IPS DF 4.7 (cell line): ENCODE results near the gene BCL11B.

Experiments
- DNase-seq: peaks from one replicate; pipeline ENCODE4 v3.0.0-alpha.2; 2013; ENCODE audit warnings: low spot score; ENCODE audit errors: extremely low read depth

Gene BCL11B

GRCh38 chr14:99271951-99272631 lies at the start of gene BCL11B:
Gene BCL11B (minus strand): TSS chr14:99272197. CDS start chr14:99271218, 979 bp downstream.
- no peak for DNase-seq

GRCh38 chr14:99321236-99321925 lies 49.4 kb upstream of the BCL11B start:
- no peak for DNase-seq

- DNase-seq, result no peak
Measured at GRCh38 chr14:99320621-99321235, 48.7 kb upstream of the BCL11B start.

- no peak for DNase-seq
Measured at GRCh38 chr14:99320105-99320572, 48.1 kb upstream of the BCL11B start.

- no peak for DNase-seq
Measured at GRCh38 chr14:99318959-99319295, 46.9 kb upstream of the BCL11B start.

DNA sequence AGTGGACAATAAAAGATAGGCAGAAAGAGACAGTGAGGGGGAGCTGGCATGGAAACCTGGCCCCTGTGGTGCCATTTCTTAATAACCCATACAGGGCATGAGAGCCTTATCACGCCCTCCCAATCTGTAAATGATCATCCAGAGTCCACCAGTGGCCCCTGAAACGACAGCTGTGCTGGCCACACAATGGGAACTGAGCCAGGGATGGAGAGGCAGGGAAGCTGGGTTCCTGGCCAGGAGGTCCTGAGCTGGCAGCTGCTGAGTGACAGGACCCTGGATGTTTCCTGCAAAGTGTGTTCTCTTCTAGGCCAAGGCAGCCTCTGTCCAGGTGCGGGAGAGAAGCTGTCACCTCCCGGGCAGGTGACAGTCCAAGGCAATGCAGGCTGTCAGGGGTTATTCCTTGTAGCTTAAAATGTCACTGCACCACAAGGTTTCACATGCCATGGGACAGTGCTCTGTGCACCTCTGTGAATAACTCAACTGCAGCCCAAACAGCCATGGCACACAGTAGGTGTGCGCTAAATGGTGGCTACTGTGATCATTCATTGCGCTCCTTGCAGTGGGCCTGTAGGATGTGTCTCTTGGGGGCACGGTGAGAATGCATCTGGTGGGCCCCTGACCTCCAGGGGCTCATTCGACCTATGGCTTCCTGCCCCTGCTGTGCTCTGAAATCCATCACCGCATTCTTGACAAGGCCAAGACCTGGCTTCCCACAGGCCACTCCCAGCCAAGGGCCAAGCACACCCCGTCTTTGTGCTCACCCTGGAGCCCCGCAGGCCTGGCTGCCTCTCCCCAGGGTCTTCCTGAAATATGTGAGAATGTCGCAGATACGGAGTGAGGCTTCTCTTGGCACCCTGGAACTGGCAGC lies 46.3 kb upstream of the BCL11B start:
- DNase-seq, result no peak

DNA sequence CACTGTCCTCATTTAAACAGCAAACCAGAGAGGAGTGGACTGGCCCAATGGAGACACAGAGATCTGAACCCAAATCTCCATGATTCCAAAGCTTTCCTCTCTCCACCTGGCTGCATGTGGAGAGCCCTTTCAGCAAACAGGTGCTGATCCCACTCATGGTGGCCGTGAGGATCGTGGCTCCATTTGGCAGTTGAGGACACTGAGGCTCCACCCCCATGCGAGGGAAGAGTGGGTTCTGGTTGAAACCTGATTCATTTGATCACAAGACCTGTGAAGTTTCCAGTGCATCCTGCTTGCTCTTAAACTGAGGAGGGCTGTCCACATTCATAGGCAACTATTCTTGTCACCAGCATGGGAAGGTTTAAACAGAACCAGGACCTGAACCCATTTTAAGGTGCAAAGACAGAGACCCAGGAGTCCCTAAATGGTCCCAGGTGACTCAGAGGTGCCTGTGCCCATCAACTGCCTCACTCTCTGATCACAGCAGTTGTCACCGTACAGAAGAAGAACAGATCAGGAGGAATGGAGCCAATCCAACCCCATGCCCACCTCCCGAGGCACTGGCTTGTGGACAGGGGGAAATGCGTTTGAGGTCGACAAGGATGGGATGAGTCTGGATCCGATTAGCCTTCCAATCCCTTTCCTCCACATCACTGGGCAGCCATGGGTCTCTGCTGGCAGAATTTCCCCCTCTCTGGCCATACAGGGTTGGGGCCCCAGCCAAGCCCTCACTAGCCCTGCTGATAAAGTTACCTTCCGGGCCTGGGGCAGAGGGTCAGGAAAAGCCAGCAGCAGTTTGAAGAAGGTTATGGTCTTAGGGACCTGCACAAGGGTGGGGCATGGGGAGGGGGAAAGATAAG lies 45.5 kb upstream of the BCL11B start:
- DNase-seq, result no peak

GRCh38 chr14:99316281-99317163 lies 44.5 kb upstream of the BCL11B start:
- no peak for DNase-seq

DNA sequence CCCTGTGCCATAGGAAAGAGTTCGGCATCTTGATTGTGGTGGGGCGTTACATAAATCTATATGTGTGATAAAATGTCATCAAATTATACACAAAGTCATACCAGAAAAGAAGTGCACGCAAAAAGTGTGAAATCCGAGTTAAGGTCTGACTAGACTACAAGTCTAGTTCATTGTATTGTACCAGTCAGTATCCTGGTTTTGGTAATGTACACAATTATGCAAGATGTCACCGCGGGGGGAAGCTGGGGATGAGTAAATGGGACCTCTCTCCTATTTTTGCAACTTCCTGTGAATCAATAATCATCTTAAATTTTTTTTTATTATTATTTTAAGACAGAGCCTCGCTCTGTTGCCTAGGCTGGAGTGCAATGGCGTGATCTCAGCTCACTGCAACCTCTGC lies 43.2 kb upstream of the BCL11B start:
- no peak for DNase-seq

DNA sequence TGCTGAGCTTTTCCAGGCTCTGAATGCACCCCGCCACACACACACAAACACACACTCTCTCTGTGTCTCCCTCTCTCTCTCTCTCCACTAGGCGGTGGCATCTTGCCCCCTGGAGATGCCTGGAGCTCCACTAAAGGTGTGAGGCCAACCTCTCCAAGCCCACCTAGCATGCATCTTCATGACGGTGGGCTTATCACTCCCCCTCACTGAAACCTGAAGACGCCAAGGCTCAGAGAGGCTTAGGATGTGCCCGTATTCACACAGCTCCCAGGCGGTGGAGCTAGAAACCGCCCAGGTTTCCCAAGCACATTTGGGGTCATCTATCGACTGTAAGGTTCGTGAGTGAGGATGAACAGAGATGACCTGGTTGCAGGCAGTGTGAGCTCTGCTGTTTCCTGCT lies 42.6 kb upstream of the BCL11B start:
- DNase-seq, result no peak

GRCh38 chr14:99313234-99313633 lies 41.2 kb upstream of the BCL11B start:
- no peak for DNase-seq

GRCh38 chr14:99312106-99312505 lies 40.1 kb upstream of the BCL11B start:
- DNase-seq, result no peak

- no peak for DNase-seq
Measured at GRCh38 chr14:99309220-99309766, 37.3 kb upstream of the BCL11B start.

DNA sequence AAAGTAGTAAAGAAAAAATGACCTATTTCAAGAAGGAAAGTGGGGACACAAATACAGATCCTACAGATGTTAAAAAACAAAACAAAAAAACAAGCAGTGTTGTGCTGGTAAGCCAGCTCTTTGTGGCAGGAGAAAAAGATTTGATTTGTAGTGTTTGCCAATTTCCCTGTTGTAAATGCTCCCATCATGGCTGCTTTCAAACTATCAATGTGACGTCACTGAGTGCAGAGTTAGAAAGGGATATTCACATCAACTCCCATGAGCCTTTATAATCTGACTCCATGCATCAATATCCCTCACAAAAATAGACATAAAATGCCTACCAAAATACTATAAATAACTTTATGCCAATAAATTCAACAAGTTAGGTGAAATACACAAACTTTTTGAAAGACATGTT lies 32.2 kb upstream of the BCL11B start:
- no peak for DNase-seq

- no peak for DNase-seq
Measured at GRCh38 chr14:99300190-99300589, 28.2 kb upstream of the BCL11B start.

- no peak for DNase-seq
Measured at GRCh38 chr14:99296517-99296916, 24.5 kb upstream of the BCL11B start.

DNA sequence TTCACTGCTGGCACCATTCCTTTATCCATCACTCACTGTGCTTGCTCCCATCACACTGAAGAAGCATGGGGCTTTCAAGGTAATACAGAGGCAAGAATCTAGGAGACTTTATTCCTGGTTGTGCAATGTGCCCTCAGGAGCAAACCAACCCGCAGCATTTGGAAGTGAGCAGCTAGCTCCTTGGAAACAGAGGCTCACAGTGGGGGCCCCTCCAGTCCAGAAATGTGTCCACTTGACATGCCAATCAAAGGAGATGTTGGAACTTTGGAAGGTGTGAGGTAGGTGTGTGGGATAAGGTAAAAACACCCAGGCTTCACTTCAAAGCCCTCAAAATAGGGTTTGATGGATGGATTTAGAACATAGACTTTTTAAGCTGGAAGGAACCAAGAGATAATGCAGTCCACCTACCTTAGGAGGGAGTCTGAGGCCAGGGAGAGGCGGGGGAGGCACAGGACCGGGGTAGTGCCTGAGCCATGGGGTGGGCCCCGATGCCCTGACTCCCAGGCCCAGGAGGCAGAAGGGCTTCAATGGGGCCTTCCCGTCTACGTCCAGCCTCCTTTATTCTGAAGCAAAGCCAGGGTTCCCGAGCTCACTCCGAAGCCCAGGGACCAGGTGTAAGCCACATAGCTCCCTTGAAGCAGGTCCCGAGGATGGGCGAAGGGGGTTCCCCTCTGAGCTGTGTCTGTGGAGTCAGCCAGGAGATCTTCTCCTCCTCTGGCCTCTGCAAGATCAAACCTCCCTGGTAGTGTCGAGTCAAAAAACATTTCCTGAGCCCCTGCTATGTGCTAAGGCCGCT lies 17.6 kb upstream of the BCL11B start:
- no peak for DNase-seq

GRCh38 chr14:99288948-99289347 lies 17.0 kb upstream of the BCL11B start:
- no peak for DNase-seq
